Measurements from ENCODE around the gene XPR1.

XPR1 gene

GRCh38 chr1:180920702-180921101, 288.9 kb downstream of the XPR1 start:
- in situ Hi-C loops (cut with HindIII; ENCODE audit: low sequenced_read_pairs), result no loop called here
- no peak overlapping the region for H3K4me3 ChIP-seq (ENCODE audit: low read depth, low read length)
- peak; percentile 24 for TF ChIP-seq CTCF (IDR thresholded peaks at IDR 0.05; ENCODE audit: low read depth, low read length)
- DNase-seq (ENCODE audit: low read depth, low spot score), result no peak

GRCh38 chr1:180921386-180921785, 289.6 kb downstream of the XPR1 start:
- no peak for DNase-seq (ENCODE audit: low read depth, low spot score)
- TF ChIP-seq CTCF (IDR thresholded peaks at IDR 0.05; ENCODE audit: low read depth, low read length), result no peak
- in situ Hi-C loops (cut with HindIII; ENCODE audit: low sequenced_read_pairs), result no loop called here
- no peak overlapping the region for H3K4me3 ChIP-seq (ENCODE audit: low read depth, low read length)

- DNase-seq (ENCODE audit: low read depth, low spot score), result no peak
- H3K4me3 ChIP-seq (ENCODE audit: low read depth, low read length), result no peak overlapping the region
- in situ Hi-C loops (cut with HindIII; ENCODE audit: low sequenced_read_pairs), result no loop called here
- TF ChIP-seq CTCF (IDR thresholded peaks at IDR 0.05; ENCODE audit: low read depth, low read length), result no peak
Measured at GRCh38 chr1:180921891-180922630, 290.2 kb downstream of the XPR1 start.

GRCh38 chr1:180922631-180923015, 290.8 kb downstream of the XPR1 start:
- in situ Hi-C loops (cut with HindIII; ENCODE audit: low sequenced_read_pairs), result no loop called here
- DNase-seq (ENCODE audit: low read depth, low spot score), result no peak
- no peak overlapping the region for H3K4me3 ChIP-seq (ENCODE audit: low read depth, low read length)
- TF ChIP-seq CTCF (IDR thresholded peaks at IDR 0.05; ENCODE audit: low read depth, low read length), result no peak

- no peak for TF ChIP-seq CTCF (IDR thresholded peaks at IDR 0.05; ENCODE audit: low read depth, low read length)
Measured at GRCh38 chr1:180923021-180923841, 291.4 kb downstream of the XPR1 start.

GRCh38 chr1:180923887-180924286, 292.1 kb downstream of the XPR1 start:
- H3K4me3 ChIP-seq (ENCODE audit: low read depth, low read length), result no peak overlapping the region
- no peak for TF ChIP-seq CTCF (IDR thresholded peaks at IDR 0.05; ENCODE audit: low read depth, low read length)
- no peak for DNase-seq (ENCODE audit: low read depth, low spot score)
- in situ Hi-C loops (cut with HindIII; ENCODE audit: low sequenced_read_pairs), result no loop called here

More at GRCh38 chr1:180923021-180923841, 291.4 kb downstream of the XPR1 start:
- DNase-seq (ENCODE audit: low read depth, low spot score), result peak; percentile 21
- in situ Hi-C loops (cut with HindIII; ENCODE audit: low sequenced_read_pairs), result no loop called here
- H3K4me3 ChIP-seq (ENCODE audit: low read depth, low read length), result no peak overlapping the region
